BE2C (cell line): ENCODE results near the gene AGAP3.

ENCODE experiments used
- DNase-seq: peaks from one replicate; pipeline ENCODE4 v3.0.0-alpha.2; 2020
- H3K27me3 ChIP-seq: fragments of 250-450 bp; sonication (Bioruptor Pico); 2 replicates; pipeline ENCODE4 v1.5.1; 2020; ENCODE audit warnings: mild to moderate bottlenecking
- H3K36me3 ChIP-seq: fragments of 250-450 bp; sonication (Bioruptor Pico); 2 replicates; pipeline ENCODE4 v1.5.1; 2020; ENCODE audit warnings: mild to moderate bottlenecking
- H3K4me1 ChIP-seq: fragments of 250-450 bp; sonication (Bioruptor Pico); 2 replicates; pipeline ENCODE4 v1.5.1; 2020
- H3K4me3 ChIP-seq: 2 replicates; pipeline ENCODE4 v1.5.1; 2011; ENCODE audit warnings: low read depth, low read length
- H3K9me3 ChIP-seq: fragments of 250-450 bp; sonication (Bioruptor Pico); 2 replicates; pipeline ENCODE4 v1.5.1; 2020
- CTCF ChIP-seq: IDR thresholded peaks from 2 replicates; pipeline ENCODE4 v1.5.1; 2012; ENCODE audit warnings: mild to moderate bottlenecking, low read depth, low read length

The AGAP3 gene

DNA sequence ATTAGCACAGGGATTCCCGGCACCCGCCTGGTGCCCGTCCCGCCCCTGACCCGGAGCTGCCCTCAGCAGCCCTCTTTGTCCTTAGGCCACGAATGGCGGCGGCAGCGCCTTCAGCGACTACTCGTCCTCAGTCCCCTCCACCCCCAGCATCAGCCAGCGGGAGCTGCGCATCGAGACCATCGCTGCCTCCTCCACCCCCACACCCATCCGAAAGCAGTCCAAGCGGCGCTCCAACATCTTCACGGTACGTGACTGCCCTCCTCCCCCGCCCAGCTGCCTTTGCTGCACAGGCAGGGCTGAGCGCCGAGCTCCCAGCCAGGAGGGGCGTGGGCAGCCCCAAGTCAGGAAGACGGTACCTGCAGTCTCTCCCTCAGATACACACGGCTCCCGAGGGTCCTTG, 33.6 kb downstream of the AGAP3 start:
- no peak for TF ChIP-seq CTCF
- peaks cover 72% of the 10 kb centered on the region for H3K36me3 ChIP-seq
- DNase-seq, result no peak
- no peaks in the 10 kb centered on the region for H3K27me3 ChIP-seq
- no peaks in the 10 kb centered on the region for H3K9me3 ChIP-seq
- H3K4me3 ChIP-seq, result no peak overlapping the region
- no peaks in the 10 kb centered on the region for H3K4me1 ChIP-seq

DNA sequence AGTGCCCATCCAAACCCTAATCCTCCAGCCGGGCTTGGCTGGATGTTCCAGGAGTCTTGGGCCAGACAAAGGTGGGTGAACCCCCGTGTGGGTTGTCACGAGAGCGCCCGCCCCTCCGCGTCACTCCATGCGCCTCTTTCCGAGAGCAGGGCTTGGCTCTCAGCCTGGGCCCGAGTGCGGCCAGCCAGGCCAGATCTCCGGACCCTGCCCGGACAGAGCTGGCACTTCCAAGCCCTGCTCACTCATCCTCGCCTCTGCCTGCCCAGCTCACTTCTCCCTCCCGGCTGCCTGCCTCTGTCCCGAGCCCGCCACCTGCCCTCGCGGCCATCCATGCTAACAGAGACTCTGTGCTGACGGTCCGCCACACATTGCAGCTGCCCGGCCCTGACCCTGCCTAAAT, 34.6 kb downstream of the AGAP3 start:
- no peaks in the 10 kb centered on the region for H3K27me3 ChIP-seq
- no peak for TF ChIP-seq CTCF
- no peak for DNase-seq
- no peaks in the 10 kb centered on the region for H3K4me1 ChIP-seq
- peaks cover 77% of the 10 kb centered on the region for H3K36me3 ChIP-seq
- no peaks in the 10 kb centered on the region for H3K9me3 ChIP-seq
- no peak overlapping the region for H3K4me3 ChIP-seq

DNA sequence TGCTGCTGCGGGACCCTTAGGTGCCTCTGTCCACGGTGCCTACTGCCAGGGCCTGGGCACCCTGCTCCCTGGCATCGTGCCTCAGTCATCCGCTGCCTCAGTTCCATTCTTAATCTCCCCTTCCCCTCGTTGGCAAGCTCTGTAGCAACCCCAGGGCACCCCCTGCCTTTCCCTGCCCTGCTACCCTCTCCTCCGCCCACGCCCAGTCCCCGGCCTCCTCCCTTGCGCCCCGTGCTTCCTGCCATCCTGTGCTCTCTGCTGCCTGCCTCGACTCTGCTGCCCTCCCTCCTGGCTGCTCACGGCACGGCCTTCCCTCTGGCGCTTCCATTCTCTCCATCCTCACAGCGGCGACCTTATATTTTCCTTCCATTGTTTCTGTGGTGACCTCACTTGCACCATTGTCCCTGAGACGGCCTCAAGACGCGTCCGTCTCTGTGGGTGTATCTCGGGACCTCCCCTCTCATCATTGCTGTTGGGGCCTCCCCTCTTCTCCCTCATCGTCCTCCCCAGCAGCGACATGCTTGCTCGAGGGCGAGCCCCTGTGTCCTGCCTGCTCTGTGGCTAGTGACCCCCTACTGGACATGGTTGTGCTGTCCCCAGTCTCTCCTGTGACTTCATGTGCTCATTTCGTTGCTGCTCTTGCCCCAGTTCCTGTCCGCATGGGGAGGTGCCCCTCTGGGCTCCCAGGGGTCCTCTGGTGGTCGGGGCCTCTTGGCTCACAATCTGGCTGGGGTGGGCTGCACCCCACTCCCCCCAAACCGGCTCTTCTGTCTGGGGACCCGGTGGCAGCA, 35.3 kb downstream of the AGAP3 start:
- no peak for DNase-seq
- Histone ChIP-seq H3K9me3 (no peaks in the 10 kb centered on the region), H3K4me1 (no peaks in the 10 kb centered on the region), H3K27me3 (no peaks in the 10 kb centered on the region), H3K36me3 (peaks cover 77% of the 10 kb centered on the region), H3K4me3 (no peak overlapping the region)
- TF ChIP-seq CTCF, result no peak

GRCh38 chr7:151122276-151122675, 36.0 kb downstream of the AGAP3 start:
- Histone ChIP-seq H3K36me3 (peaks cover 75% of the 10 kb centered on the region), H3K9me3 (no peaks in the 10 kb centered on the region), H3K4me3 (no peak overlapping the region), H3K27me3 (no peaks in the 10 kb centered on the region), H3K4me1 (no peaks in the 10 kb centered on the region)
- no peak for TF ChIP-seq CTCF
- DNase-seq, result no peak

- peaks cover 73% of the 10 kb centered on the region for H3K36me3 ChIP-seq
- no peaks in the 10 kb centered on the region for H3K9me3 ChIP-seq
- no peaks in the 10 kb centered on the region for H3K27me3 ChIP-seq
- H3K4me1 ChIP-seq, result no peaks in the 10 kb centered on the region
- no peak for DNase-seq
- no peak for TF ChIP-seq CTCF
- no peak overlapping the region for H3K4me3 ChIP-seq
Observed at GRCh38 chr7:151122796-151123157, 36.5 kb downstream of the AGAP3 start.

DNA sequence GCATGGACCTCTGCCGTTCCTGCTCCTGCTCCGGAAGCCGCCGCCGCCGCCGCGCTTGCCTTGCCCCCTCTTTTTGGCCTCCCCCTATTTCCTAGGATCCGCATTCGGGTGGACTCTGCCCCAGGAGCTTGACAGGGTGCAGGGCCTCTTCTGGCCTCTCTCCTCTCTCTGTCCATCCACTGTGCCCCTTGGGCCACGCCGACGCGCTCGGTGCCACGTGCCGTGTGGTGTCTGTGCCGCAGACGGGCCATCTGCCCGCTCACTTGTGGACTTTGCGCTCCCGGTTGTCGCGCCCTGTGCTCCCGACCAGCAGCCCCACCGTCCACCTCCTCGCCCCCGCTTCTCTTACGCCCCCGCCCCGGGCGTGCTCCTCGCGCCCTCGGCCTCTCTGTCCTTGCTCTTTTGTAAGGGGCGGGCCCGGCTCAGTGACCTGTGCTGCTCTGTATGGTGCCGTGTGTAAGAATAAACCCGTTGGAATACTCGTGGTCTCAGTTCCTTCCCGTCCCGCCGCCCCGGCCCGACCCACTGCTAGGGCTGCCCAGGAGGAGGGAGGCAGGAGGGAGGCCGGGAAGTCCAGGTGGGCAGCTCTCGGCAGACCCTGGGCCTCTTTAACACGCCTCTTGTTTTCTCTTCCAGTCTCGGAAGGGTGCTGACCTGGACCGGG, 37.0 kb downstream of the AGAP3 start:
- H3K36me3 ChIP-seq, result peaks cover 75% of the 10 kb centered on the region
- no peak overlapping the region for H3K4me3 ChIP-seq
- no peaks in the 10 kb centered on the region for H3K27me3 ChIP-seq
- TF ChIP-seq CTCF, result no peak
- no peaks in the 10 kb centered on the region for H3K4me1 ChIP-seq
- no peak for DNase-seq
- H3K9me3 ChIP-seq, result no peaks in the 10 kb centered on the region
